T follicular helper cell (primary cell): ENCODE data around the gene KCNMB2.
"Not testable (repeated sequence)": the region's sequence is repeated elsewhere in the genome, so short reads cannot be mapped to it uniquely, and the experiment has no call there.

Source experiments
- DNase-seq: peaks from one replicate; pipeline ENCODE4 v3.0.0-alpha.2; 2020; ENCODE audit warnings: low read depth

KCNMB2 gene

DNA sequence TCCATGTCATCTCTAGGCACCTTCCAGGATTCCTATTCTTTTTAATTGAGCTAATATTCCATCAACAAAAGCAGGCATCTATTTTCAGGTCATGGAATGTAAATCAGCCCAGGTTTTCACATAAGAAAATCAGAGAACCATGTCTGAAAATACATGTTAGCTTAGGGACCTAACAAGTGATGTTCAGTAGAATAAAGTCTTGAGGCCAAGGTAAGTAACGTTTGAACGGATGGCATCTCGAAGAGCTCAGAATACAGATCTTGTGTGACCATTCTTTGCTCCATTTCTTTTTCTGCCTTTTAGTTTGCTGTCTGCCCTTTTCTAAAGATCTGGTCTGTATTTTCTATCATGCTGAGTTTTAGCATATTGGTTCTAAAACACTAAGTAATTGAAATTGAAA is 16.5 kb upstream of the KCNMB2 start:
- no peak for DNase-seq

DNA sequence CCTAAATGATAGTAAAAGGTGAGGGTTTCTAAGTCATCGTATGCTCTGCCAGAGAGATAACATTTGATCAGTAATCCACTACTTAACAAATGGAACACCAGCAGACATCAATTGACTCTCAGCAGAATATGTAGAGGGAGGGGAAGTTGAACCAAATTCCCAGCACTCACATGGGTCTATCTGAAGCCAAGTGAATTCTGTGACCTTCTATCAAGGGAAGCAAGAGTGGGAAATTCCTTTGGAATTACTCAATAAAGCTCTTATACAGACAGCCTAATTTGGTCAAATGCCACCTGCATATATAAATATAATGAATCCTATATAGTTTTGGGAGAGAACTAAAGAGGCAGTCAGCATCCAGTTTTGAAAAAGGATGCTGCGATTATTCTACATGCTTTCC is 15.8 kb upstream of the KCNMB2 start:
- DNase-seq: no peak

DNA sequence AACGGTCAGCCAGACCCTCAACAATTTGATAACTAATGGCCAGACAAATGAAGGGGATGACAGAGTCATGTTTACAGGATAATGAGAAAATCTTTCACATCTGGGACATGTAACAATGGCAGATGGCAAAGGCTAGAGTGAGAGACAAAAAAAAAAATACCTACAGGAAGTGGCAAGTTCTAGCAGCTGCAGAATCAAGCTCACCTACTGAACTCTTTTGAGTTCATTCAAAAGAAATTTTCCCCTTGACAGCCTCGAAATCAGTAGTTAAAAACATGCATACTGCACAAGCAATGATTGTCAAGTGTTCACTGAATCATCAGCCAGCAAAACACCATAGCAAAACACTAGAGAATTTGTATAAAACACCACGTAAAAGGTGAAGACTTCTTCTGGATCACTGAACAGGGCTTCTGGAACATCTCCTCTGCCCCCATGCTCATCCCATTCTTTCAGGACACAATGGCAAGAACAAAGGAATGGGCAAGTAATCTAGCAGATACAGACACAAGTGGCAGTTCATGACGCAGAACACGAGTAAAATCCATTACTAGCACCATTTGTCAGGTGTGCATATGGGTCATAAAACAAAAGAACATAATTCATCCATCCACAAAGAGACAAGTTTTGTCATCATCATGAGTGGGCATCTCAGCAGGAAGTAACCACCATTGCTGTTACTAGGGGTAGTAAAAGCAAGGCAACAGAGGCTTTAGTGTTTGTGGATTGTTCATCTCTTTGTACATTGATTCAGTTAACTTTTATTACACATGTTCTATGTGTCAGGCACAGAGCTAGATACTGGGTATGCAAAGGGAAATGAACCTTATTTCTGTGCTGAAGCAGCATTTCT is 13.8 kb upstream of the KCNMB2 start:
- no peak for DNase-seq

DNA sequence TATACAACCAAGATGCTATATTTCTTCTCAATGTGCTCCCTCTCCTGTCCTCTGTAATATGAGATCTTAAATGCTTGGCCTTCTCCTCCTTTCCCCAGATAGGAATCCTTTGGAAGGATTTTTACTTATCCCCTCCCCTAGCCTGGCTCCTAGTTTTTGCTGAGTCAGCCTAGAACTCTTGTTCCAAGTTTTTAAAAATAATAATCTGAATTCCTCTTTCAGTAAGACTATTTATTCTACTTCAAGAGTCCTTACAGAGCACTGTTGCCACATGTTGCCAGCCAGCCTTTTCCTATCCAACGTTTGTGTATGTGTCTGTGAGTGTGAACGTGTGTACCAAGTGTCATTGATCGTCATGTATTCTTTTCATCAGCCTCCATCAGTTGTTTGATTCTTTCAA is 11.0 kb upstream of the KCNMB2 start:
- no peak for DNase-seq

DNA sequence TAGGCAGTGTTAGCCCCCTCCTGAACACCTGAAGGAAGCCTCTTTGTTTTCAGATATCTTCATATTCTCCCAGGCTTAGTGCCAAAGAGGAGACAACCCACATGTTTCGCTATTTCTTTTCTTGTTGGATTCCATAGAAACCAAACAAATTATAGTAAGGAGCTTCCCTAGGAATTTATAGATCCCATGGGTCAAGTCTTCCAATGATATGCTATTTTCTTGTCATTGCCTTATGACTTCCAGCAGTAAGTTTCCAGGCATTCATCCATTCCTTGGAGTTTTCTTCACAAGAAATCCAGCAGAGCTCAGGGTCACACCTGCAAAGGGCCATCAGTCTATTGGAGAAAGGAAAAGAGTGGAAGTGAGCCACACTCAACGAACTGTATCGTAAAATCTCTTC is 9.9 kb upstream of the KCNMB2 start:
- DNase-seq: no peak

DNA sequence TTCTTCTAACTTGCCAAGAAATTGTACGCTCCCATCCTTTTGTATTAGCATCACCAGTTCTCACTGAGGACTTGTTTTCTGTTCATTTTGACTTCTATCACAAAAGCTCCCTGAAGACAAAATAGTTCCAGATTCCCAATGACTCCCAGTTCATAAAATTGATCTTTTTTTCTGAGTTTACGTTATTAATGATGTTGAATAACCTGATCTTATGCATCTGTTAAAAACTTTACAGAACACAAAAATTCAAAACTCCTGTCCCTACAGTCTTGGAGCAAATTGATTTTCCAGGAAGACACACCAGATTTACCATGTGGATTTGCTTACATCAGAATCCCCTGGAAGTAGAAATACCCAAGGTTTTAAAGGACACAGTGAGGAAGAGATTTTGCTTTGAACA is 8.3 kb upstream of the KCNMB2 start:
- no peak for DNase-seq

DNA sequence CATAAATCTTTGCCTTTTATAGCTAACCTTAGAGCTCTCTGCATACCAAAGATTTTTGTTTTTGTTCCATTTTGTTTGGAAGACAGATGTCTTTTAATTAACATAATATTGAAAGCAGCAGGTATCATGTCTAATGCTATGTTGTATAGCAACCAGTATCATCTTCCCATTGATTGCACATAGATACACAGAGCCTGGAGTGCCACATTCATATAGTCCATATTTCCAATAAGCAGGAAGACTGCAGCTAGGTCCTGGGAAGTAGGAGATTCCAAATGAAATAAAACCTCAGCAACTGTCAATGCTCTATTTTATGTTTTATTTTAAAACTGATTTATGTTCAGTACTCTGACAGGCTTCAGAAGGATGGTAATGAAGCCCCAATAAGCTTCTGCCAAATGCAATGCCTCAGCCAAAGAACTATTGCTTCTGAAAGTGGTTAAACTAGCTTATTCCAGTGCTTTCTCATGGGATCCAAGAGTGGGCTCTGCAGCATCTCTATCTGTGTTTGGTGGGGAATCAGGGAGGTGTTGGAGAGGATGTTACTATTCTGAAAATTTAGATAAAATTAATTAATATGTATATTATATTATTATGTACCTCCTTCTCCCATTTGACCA is 6.5 kb upstream of the KCNMB2 start:
- DNase-seq: no peak

DNA sequence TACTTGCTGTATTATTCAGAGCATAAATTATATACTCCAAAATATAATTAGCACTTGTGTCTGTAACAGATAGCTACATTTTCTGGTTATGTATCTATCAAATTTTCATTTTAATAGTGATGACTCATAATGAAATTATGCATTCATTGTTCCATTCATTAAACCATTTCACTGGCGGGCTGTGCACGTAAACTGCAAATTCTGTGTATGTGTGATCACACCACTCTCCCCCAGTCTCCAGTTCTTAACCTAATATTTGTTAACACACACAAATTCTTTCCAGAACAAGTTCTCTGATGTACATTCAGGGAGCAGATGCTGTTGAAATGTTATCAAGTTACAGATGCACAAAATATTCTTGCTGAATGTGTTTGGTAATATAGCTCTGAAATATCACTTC is 3.8 kb upstream of the KCNMB2 start:
- no peak for DNase-seq

DNA sequence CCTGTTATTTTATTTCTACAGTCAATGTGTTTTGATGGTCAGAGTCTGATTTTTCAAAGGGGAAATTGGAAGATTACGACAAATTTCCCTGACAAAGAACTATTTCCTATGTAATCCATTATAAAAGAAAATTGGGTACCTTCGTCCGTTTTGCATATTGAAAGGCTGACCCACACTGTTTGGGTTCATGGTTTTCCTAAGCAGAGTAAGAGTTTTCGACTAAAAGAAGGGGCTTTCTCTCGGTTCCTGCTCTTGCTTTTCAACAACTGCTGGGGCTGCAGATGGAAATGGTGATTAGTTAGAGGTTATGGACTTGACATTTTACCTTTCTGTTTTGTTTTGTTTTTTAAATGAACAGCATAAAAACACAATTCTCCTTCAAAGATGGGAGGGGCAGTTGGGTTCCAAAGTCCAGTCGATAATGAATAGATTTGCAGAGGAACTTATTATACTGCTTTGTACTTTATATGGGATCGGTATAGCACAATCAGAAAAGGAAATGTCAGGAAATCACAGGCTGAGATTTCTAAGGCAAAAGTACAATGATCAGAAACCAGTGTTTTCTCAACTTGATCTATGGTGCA is 978 bp downstream of the KCNMB2 start:
- DNase-seq: no peak

DNA sequence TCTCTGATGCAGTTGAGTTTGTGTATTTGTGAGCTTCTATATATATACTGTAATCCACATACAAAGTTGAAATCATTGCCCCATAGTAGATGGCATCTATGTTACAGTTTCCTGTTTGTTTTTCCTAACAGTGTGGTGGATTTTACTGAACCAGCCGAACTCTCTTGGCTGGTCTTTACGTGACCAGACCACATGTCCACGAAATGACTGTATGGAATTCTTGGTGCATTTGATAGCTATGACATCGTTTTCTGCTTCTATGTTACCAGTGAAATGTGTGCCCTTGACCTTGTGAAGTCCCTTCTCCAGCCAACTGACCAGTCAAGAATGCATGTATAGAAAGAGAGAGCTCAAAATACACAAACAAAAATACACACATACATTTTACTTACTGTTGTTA is 1.8 kb downstream of the KCNMB2 start:
- DNase-seq: no peak

DNA sequence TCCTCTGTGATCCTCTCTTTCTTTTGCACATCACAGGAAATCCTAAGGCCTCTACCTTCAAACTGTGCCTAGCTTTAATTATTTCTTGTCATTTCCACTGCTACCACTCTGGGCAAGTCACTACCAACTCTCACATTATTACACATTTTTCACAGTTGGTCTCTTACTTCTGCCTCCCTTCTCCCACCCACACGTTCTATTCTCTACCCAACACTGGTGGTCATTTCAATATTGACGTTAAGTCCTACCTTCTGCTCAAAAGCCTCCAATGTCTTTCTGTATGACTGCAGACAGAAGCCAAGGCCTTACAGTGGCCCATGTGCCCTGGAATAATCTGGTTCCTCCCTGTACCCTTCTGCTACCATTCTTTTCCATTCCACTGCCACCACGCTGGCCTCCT is 3.9 kb downstream of the KCNMB2 start:
- DNase-seq: no peak

DNA sequence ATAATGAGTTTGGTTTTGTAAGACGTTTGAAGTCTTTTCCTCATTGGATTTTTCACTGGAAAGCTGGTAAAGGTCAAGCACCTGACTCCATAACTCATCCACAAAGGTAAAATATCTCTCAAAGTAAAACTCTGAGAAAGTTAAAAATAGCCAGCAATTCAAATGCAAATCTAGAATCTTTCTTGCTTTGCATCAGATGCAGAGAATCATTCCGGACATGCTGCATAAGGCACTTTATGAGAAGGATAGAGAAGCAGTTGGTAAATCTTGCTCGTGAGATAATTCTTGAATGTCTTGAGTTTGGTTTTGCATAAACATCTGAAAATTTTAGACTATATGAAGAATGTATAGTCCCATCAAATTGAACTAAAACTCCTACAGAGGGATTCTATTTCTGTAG is 9.1 kb downstream of the KCNMB2 start:
- DNase-seq: no peak

DNA sequence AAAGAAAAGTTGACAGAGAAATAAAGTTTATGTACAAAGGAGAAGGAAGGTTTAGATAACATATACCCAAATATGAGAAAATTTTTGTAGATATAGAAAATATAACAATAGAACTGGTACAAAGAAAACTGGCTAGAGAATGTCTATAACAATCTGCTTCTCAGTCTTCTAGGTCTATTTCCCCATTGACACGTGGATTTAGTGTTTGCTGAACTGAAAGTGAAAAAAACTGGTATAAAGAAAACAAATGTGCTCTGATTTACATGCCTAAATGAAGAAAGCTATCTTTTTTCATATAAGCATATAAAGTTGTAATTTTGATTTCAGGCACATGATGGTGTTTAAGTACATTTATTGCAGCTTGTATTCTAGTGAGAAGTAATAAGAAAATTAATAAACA is 9.8 kb downstream of the KCNMB2 start:
- DNase-seq: no peak

DNA sequence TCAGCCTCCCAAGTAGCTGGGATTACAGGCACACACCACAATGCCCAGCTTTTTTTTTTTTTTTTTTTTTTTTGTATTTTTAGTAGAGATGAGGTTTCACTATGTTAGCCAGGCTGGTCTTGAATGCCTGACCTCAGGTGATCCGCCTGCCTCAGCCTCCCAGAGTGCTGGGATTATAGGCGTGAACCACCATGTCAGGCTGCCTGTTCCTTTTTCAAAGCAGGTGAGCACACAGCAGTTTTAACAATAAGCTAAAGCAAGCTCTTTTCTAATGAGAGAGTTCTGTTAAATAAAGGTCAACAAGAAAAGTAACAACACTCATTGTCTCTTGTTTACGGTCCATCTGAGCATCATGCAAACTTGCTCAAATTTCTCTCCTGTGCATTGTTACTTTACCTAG is 13.2 kb downstream of the KCNMB2 start:
- DNase-seq: not testable (repeated sequence)

DNA sequence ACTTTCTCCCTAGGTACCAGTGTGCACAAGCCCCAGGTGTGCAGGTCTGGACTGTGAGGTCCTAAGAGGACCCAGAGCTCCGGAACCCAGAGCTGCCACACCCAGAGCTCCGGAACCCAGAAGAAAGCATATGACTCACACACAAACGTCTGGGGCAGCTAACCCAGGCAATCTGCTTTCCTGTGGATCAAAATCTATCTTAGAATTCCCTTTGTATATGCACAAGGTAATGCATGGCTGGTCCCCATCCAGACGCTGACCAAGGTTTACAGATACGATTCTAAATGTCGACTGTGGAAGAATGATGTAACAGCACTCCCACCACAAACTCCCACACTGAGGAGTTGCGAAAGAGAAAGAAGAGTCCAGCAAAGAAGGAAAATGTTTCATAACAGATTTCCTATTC is 15.7 kb downstream of the KCNMB2 start:
- DNase-seq: no peak

DNA sequence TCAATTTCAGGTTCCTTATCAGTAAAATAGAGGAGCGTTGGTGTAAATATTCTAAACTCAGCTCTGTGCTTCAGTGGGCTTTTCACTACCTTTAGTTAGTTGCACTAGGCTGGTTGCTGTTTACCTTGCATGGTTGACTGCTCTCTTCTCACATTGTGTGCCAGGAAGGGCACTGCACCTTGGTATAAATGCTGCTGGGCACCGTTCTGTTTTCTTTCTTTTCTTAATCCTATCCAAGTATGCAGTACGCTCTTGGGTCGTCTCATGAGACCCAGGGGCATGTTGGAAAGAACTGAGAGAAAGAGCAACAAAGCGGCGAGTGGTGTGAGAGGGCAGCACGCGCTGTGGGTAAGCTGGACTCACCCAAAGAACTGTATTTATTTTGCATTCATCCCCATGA is 22.4 kb downstream of the KCNMB2 start:
- no peak for DNase-seq

DNA sequence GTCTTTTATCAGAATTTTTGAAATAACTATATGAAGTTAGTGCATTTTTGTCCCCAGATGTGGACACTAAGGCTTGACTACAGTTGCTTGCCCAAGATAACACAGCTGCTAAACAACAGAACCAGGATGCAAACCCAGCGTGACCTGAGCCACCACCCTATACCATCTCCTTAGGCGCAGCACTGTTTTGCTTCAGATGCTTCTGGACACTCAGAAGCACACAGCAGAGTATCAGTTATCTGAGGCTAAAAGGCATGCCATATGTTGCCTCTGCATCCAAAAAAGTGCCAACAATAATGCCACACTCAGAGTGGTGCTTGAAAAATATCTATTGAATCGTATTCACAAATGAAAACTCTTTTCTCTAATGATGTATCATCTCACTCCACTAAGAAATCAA is 24.5 kb downstream of the KCNMB2 start:
- DNase-seq: no peak

DNA sequence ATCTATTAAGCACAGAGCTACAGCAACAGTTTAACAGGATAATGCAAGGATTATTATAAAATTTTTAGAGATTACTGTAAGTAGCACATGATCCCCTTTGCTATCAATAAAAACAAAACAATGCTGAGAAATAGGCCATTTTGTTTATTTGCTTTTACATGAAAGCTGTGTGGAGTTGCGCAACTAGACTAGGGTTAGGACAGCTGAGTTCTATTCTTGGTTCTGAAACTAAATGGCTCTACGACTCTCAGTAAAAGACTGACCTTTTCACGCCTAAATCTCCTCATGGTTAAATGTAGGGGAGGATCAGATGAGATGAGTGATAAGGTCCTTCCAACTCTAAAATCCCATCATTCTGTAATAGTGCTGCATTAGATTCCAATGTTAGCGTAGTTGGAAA is 25.0 kb downstream of the KCNMB2 start:
- no peak for DNase-seq

DNA sequence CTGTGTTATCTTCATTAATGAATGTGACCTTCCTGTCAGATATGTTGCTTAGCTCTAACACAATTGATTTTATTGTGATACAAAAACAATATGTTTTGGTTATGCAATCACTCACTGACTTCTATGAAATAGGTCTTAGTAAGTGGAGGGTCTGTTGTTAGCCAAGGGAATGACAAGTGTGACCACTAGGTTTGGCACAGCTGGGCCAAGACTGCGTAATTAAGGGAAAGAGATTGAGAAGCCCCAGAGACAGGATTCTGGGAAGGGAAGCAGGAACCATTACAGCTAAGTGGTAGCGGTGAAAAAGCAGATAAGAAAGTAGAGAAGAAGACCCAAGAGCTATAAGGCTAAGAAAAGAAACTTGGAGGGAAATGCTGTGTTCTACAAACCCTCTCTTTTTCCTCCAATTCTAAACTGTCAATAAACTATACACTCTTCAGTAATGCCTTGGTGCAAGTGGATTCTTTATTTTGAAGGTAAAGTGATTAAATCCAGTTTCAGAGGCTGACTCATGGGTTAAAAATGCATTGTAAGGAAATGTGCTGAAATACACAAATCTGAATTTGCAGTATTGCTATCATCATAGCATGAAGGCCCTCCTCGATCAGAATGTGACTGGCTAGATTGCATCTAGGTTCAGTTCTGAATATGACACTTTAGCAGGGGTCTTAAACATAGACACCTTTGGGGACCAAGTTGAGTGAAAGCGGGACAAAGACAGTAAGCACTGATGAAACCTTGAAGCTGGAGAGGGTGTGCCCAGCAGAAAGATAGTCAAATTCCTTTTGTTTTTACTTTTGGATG is 26.1 kb downstream of the KCNMB2 start:
- no peak for DNase-seq

DNA sequence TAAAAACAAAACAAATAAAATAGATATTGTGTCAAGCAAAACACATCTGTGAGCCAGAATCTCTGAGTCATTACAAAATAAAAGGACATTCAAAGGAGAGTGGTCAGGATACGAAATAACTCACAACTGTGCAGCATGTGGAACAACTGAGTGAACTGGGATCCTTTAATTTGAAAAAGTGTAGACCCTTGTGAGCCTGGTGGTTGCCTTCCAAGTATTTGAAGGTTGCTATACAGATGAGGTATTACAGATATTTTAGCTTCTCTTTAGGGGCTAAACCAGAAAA is 26.7 kb downstream of the KCNMB2 start:
- DNase-seq: no peak

DNA sequence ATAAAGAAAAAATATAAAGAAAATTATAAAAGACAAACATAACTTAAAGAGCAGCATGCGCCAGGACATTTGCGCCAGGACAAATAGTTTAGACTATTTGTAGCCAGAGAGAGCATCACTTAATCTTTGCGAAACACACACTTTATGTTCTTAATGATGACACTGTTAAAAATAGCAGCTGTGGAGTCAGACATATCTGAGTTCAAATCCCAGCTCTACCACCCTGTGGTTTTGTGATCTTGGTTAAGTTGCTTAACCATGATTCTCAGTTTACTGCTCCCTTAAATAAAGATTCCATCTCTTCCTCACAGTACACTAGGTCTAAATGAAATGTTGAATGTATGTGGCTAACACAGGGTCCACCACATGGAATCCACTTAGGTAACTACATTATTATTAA is 31.4 kb downstream of the KCNMB2 start:
- DNase-seq: no peak

DNA sequence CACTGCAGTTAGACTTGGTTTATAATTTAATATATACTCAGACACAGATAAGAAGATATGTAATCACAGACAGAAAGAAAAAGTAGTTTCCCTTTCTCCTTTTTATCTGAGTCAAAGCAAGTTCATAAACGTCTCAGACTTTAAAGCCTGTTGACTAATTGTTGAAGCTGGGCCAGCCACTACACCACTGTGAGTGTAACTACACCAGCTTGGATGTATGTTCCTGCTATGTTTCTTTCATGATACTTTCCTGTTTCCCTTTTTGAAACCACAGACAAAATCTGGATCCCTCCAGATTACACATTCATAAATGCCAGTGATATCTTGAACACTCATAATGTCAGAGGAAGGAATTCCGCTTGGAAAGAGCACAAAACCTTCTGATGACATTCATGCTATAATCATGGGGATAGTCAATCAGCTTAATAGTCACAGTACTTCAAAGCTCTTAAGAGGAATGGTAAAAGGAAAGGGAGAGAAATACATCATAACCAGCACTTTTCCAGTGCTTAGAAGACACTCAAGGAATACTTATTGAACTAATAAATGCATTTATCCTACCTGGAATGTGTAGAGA is 32.0 kb downstream of the KCNMB2 start:
- DNase-seq: no peak

DNA sequence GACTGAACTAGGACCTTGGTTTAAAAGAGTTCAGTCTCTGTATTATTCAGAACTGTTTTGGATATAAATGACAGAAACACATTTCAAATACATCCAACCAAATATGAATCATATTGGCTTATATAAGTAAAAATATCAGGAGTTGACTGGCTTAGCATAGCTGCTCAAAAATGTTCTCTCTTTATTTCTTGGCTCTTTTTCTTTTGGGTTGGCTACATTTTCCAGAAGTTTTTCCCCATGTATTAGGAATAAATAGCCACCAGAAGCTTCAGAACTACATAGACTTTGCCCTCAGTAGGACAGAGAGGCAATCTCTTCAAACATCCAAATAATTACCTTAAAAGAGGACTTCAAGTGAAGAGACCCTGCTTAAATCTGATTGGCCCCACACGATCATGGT is 32.7 kb downstream of the KCNMB2 start:
- DNase-seq: no peak
